HG02588 (cell line): Measurements from ENCODE around the gene STK17A.

ENCODE experiments used
- ATAC-seq: cut with Tn5 transposase; IDR thresholded peaks from one replicate; pipeline ENCODE4 v1.9.1; 2021; ENCODE audit warnings: mild to moderate bottlenecking, moderate library complexity; ENCODE audit not compliant: unreplicated experiment

Gene STK17A

DNA sequence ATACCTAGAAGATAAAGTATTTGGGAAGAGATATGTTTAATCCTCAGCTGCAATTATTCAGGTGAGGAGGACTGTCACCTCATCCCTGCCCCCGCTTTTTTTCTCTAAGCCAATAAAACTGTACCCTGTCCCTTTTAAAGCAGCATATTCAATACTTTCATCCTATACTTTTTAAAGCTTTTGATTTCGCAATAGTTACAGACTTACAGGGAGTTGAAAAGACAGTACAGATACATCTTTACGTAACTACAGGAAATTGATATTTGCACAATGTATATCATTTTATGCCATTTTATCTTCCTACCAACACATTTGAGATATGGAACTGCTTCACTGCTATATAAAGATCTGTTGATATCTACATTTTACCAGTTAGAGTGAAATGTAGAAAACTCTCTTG, 47.6 kb downstream of the STK17A start:
- no peak for ATAC-seq

- no peak for ATAC-seq
These were observed 48.7 kb downstream of the STK17A start for GRCh38 chr7:43631559-43631958.

DNA sequence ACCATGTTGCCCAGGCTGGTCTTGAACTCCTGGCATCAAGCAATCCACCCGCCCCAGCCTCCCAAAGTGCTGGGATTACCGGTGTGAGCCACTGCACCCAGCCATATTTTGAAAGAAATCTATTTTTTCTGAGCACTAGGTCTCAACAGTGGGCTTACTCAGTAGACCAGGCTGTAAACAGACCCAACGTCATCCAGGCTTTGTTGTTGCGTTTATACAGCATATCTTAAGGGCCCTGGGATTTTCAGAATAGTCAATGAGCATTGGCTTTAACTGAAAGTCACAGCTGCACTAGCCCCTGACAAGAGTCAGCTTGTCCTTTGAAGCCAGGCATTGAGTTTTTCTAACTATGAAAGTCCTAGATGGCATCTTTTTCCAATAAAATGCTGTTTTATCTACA, 49.8 kb downstream of the STK17A start:
- ATAC-seq: no peak

DNA sequence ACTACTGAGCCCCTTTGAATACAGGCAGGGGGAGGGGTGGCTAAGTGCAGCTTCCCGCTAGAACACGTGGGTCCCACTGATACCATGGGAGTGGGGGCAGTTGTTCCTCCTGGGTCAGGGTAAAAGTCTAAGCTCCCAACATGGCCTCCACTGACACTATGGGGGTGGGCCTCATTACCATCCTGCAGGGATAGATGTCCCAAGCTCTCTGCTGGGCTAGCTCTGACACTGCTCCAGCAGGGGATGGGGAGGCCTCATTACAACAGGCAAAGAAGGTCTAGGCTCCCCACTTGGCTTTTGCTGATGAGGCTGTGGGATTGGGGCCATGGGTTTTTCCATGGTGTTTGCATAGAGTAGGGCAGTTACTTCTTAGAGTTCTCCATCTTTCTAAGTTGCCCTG, 51.5 kb downstream of the STK17A start:
- ATAC-seq: no peak

DNA sequence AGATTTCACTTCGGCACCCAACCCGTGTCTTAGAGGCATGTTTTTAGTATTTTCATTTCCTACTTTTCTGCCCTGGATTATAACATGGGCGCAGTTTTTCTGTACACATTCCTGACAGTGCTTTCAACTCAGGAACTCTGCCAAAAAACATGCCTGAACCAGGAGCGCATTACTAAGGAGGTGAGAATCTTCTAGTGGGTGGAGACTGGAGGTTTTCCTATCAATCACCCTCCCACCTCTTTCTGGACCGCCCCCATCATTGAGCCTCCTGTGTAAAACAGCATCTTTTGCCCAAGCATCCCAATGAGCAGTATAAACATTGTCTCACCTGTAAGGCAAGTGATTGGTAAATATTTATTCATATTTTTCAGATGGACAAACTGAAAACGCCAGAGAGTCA, 53.2 kb downstream of the STK17A start:
- ATAC-seq: no peak

DNA sequence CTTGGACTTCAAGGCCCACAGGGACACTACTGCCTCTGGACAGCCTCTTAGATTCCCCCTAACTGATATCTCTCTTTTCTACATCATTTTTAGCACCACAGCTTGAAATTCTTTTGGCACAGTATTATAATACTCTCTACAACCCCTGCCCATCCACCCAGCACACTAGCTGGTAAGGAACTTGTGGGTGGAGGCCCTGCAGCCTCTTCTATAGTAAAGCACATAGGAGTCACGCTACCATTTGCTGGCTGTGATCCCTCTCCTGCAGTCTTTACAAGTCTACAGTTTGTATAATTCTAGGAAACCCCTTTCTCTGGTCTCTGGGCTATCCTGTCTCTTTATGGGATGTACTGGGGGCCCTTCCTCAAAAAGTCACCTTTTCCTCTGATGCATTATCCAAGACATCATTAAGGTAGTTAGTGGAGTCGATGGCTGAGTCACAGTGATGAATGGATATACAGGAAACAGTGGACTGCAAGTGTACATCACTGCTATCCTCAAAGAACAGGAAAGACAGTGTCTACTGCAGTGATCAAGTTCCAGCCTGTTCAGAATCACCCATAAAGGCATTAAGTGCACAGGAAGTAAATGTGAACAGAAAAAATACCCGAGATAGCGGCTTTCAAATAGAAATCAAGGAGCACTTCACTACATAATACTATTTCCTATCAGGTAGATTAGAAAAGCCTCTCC, 54.4 kb downstream of the STK17A start:
- no peak for ATAC-seq

- no peak for ATAC-seq
These were observed 57.1 kb downstream of the STK17A start for GRCh38 chr7:43639858-43640491.

DNA sequence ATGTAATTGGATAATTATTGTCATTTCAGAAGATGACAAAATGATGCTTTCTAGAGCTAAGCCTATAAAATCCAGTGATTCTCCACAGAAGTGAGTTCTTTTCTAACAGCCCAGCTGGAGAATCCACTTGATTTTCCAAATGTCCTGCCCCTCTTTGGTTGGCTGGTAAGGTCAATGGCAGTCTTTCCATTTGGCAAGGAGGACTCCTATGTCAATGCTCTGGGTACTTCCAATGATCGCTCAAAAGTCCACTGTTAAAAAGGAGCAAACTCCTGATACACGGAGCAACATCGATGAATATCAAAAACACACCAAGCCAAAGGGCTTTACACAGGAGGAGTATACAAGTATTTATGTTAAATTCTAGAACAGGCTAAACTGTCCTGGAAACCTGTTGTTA, 57.8 kb downstream of the STK17A start:
- no peak for ATAC-seq

DNA sequence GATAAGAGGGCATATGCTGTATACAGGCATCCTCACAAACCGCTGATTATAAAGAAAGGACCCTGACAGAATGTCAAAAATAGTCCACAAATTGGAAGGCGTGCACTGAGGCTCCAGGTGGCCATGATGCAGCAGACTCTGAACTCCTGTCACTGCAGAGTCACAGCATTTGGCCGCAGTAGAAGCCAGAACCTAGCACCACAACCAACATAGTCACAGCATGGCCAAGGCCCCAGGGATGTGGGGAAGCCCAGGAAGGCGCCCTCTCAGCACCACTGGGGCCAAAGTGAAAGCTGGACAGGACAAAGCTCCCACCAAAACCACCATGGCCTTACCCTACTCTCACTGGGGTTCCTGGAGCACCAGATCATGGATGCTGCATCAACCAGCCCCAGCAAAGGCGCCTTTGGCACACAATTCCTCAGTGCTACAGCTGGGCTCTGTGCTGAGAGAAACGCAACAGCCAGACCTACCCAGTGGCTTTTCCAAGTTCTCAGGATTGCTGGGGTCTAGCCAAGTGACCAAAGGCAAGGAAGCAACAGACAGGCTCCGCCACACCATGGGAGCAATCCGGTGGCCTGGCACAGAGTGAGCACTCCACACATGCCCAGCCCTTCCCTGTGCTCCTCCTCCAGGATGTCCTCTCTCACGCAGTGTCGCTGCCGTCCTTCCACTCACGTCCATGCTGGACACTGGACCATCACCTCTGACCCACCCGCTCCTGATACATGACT, 60.2 kb downstream of the STK17A start:
- ATAC-seq: no peak

DNA sequence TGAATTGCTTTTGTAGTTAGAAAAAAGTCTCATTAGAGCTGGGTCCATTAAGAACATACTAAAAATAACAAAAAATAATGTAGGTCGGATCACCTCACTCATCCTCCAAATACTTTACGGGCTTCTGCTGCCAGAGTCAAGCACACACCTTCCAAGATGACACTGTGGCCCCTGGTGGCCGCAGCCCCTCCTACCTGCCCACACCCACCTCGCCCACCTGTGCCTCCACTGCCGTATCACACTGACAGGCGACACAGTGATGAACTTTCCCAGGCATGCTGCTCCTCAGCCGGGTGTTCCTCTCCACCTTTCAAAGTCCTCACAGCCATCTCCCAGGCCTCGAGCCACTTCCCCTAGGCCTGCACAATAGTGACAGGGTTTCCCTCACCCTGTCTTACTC, 60.9 kb downstream of the STK17A start:
- ATAC-seq: no peak

DNA sequence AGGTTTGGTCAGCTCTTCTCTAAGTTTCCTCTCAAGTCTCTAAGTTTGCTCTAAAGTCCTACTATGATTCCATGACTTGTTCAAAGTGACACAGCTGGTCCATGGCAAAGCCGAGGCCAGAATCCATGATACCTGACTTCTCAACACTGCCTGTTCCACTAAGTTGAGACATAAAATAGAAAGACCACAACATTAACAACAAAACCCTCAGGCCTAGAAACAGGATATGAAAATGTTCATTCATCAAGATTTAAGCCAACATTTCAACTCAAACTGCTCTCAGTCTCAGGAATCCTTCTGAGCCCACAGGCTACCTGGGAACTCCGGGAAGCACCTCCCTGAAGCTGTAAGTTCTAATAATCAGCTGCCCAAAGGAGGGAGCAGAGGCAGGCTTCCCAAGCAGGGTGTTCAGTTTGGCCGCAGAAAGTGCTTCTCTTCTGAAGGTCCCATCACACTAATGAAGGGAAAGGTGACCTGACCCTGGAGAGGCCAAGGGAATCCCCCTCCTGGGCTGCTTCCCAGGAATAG, 62.9 kb downstream of the STK17A start:
- no peak for ATAC-seq

DNA sequence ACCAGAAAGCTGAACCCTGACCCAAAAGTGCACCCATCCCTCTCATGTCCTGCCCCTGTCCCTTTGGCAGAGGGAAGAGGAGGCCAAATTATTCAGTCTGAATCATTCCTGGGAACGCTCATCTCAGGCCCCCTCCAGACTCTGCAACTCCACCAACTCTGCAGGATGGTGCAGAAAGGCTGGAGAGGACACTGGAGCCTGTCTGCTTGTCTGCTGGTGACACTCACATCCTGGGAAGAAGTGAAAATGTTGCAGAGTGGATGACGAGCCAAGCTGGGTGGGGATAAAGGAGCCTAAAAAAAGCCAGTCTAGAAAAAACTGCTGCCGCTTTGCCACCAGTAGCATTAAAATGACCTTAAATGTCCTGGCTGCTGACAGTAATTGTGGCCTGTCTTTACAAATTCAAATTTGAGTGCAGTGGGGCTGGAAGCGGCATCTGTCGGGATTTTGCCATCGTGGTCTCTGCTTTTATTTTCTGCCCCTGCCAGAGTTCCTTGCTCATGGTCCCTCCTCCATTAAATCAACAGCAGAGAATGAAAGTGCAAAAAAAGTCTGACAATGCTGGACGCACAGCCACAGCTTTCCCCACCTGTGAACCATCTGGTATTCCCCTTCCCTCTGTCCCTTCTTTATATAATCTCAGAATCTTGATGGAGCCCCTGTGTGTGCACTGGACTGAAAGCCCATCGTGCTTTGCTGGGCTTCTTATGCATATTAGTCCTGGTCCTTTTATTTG, 63.9 kb downstream of the STK17A start:
- no peak for ATAC-seq

GRCh38 chr7:43647339-43647672, 64.4 kb downstream of the STK17A start:
- ATAC-seq: no peak

GRCh38 chr7:43647673-43648472, 65.0 kb downstream of the STK17A start:
- no peak for ATAC-seq

GRCh38 chr7:43648473-43649406, 65.8 kb downstream of the STK17A start:
- ATAC-seq: peak; percentile 62

- peak; percentile 67 for ATAC-seq
These were observed 66.9 kb downstream of the STK17A start for GRCh38 chr7:43649755-43650274.

- ATAC-seq: no peak
These were observed 67.6 kb downstream of the STK17A start for GRCh38 chr7:43650457-43651052.

DNA sequence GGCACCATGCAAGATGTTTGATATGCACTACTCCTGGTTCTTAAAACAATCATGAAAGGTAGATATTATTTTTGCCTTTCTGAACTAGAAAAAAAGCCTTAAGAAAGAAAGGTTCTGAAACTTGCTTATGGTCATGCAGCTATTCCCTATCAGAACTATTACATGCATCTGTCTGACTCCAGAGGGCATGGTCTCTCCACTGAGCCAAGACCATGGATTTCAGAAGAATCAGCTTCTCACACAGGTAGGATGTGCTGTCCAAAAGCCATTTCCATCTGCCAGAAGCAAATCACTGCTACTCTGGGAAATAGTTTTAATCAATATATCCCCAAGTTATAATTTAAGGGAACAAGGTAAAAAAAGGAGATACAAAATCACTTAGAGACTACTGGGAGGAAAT, 69.5 kb downstream of the STK17A start:
- no peak for ATAC-seq

GRCh38 chr7:43653466-43653865, 70.6 kb downstream of the STK17A start:
- ATAC-seq: no peak
